Liver (tissue), 9 donors: ENCODE results near the gene CHST14. TPM values are rescaled to one million over a fixed set of nuclear protein-coding genes. Genes with fewer than 3 reads are reported as not detected.

Source experiments
- DNase-seq: peaks from one replicate; pipeline ENCODE4 v3.0.0-alpha.2; 2017; ENCODE audit warnings: low spot score
- H3K27ac ChIP-seq, 2 donors: one replicate each; pipeline ENCODE4 v1.7.0; 2013; ENCODE audit warnings: inconsistent platforms in 2 of 2, low read length in 2 of 2, control low read depth in 1 of 2, low read depth in 1 of 2, mild to moderate bottlenecking in 1 of 2
- H3K27me3 ChIP-seq, 4 donors: one replicate each; pipeline versions ENCODE4 v1.6.1 to v1.7.0; 2013; ENCODE audit warnings: low read length in 3 of 4, inconsistent platforms in 1 of 4, mild to moderate bottlenecking in 1 of 4, moderate library complexity in 1 of 4; ENCODE audit not compliant: control insufficient read depth in 4 of 4, insufficient read depth in 4 of 4
- H3K36me3 ChIP-seq, 4 donors: one replicate each; pipeline versions ENCODE4 v1.6.1 to v1.7.0; 2013; ENCODE audit warnings: low read length in 3 of 4, mild to moderate bottlenecking in 3 of 4, low read depth in 1 of 4, moderate library complexity in 1 of 4; ENCODE audit not compliant: control insufficient read depth in 4 of 4, insufficient read depth in 3 of 4
- H3K4me1 ChIP-seq, 4 donors: one replicate each; pipeline versions ENCODE4 v1.6.1 to v1.7.0; 2013; ENCODE audit warnings: low read length in 3 of 4, mild to moderate bottlenecking in 3 of 4, moderate library complexity in 1 of 4; ENCODE audit not compliant: control insufficient read depth in 4 of 4, insufficient read depth in 4 of 4
- H3K4me3 ChIP-seq, 3 donors: one replicate each; pipeline versions ENCODE4 v1.6.1 to v1.7.0; 2013; ENCODE audit warnings: low read length in 3 of 3, control low read depth in 1 of 3, low read depth in 1 of 3, mild to moderate bottlenecking in 1 of 3
- H3K9ac ChIP-seq, 2 donors: one replicate each; pipeline ENCODE4 v1.7.0; 2013; ENCODE audit warnings: low read length in 2 of 2, mild to moderate bottlenecking in 2 of 2, moderate library complexity in 2 of 2, control low read depth in 1 of 2, low read depth in 1 of 2
- H3K9me3 ChIP-seq, 4 donors: one replicate each; pipeline versions ENCODE4 v1.6.1 to v1.7.0; 2013; ENCODE audit warnings: low read length in 3 of 4; ENCODE audit not compliant: control insufficient read depth in 4 of 4
- EGR1 ChIP-seq, 2 donors: IDR thresholded peaks; 2 replicates each; pipeline ENCODE4 v1.6.1; 2016 to 2018; ENCODE audit warnings: antibody characterized with exemption in 2 of 2, low read depth in 2 of 2
- HNF4A ChIP-seq, 2 donors: conservative IDR thresholded peaks; 2 replicates each; pipeline ENCODE4 v1.6.1; 2016; ENCODE audit warnings: antibody characterized with exemption in 2 of 2, mild to moderate bottlenecking in 2 of 2
- HNF4G ChIP-seq: IDR thresholded peaks from 2 replicates; pipeline ENCODE4 v1.6.1; 2016; ENCODE audit warnings: antibody characterized with exemption
- JUND ChIP-seq, 2 donors: IDR thresholded peaks; 2 replicates each; pipeline ENCODE4 v1.6.1; 2016; ENCODE audit warnings: antibody characterized with exemption in 2 of 2
- RXRA ChIP-seq, 2 donors: IDR thresholded peaks; 2 replicates each; pipeline ENCODE4 v1.6.1; 2017 to 2018; ENCODE audit warnings: antibody characterized with exemption in 2 of 2, mild to moderate bottlenecking in 1 of 2
- SP1 ChIP-seq: IDR thresholded peaks from 2 replicates; pipeline ENCODE4 v1.6.1; 2018; ENCODE audit warnings: antibody characterized with exemption, mild to moderate bottlenecking
- TAF1 ChIP-seq: conservative IDR thresholded peaks from 2 replicates; pipeline ENCODE4 v1.6.1; 2016; ENCODE audit warnings: antibody characterized with exemption, mild to moderate bottlenecking
- YY1 ChIP-seq: IDR thresholded peaks from 2 replicates; pipeline ENCODE4 v1.6.1; 2016; ENCODE audit warnings: antibody characterized with exemption, mild to moderate bottlenecking
- WGBS: extraction: QIAGEN DNeasy Blood & Tissue Kit; methylation state at CpG from one replicate; pipeline ENCODE4 v1.1.7; 2013; 5-methylcytosine and 5-hydroxymethylcytosine counted together
- polyA plus RNA-seq, 2 donors: library from polyadenylated mRNA; stranded (reverse) in 1 of 2; unstranded in 1 of 2; fragments of 200-250 nt in 1 of 2; fragments of >200 nt in 1 of 2; fragmentation: Nextera tagmentation in 1 of 2; extraction: Ambion mirVana in 1 of 2; gene quantifications; one replicate each; pipeline versions ENCODE4 v1.2.1 to v1.2.3, GENCODE V29; 2013 to 2015
- total RNA-seq, 2 donors: library from RNA; depleted of rRNA; stranded (reverse); fragments of >200 nt; gene quantifications; one replicate each; pipeline ENCODE4 v1.2.3, GENCODE V29; 2014
- TF ChIP-seq, protein P1 (sequence below): IDR thresholded peaks from 2 replicates; pipeline ENCODE4 v1.6.1; 2016; ENCODE audit warnings: antibody characterized with exemption
- TF ChIP-seq, protein P2 (sequence below): IDR thresholded peaks from 2 replicates; pipeline ENCODE4 v1.6.1; 2016; ENCODE audit warnings: antibody characterized with exemption
- donor health status: healthy.
- donor health status: healthy.
- donor health status: healthy.
- donor health status: healthy.
- donor health status: healthy.

Gene CHST14
- total and polyA plus RNA-seq, 4 donors, result 2.3 to 5.3 (median 3.1) TPM

DNA sequence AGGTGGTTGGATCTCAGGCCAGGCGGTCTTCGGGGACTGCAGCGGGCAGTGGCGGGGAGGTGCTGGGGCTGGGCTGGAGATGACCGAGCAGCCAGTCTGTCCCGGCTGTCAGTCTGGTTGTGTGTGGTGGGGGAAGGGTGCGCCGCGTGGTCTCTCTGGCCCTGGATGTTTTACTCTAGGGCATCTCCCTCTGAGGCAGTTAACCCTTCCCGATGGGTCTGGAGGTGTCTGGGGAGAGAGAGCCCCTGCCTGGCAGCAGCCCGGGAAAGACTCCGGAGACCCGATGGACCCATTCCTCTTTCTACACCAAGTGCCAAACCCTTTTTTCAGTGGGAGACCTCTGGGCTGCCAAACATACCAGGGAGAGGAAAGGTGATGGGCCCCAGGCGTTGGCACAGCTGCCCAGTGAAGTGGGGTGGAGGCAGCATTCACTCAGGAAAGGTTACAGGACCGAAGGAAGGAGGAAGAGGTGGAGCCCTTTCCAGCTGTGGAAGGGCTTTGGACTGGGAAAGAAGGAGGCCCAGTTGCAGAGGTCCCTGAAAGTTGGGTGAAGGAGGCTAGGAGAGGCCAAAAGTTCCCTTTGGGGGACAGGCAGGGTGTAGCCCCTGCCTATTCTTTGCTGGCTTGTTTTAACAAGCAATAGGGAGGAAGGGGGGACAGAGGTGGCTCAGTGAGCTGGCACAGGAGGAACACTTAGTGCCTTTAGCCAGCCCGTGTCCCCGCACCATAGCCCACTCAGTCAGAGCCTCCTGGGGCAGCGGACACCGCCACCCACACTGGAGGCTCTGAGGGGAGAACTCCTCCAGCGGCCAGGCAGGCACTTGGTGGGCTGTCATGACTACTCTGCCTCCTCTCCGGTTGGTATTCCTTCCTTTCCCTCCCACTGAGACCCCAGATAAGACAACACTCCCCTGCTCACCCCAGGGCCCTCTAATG lies 32.8 kb upstream of the CHST14 start:
- no peaks in the 10 kb centered on the region for H3K36me3 ChIP-seq
- H3K27me3 ChIP-seq, result peaks cover 0 to 6% (median 0%) of the 10 kb centered on the region in 4 donors
- no peak overlapping the region for H3K9ac ChIP-seq
- DNase-seq, result no peak
- peaks cover 10 to 30% (median 24%) of the 10 kb centered on the region in 4 donors for H3K4me1 ChIP-seq
- H3K9me3 ChIP-seq, result no peaks in the 10 kb centered on the region
- no peak overlapping the region for H3K27ac ChIP-seq
- TF ChIP-seq RXRA (IDR thresholded peaks at IDR 0.05) (no peak), JUND (IDR thresholded peaks at IDR 0.05) (no peak), EGR1 (IDR thresholded peaks at IDR 0.05; ENCODE audit: low read depth in 2 of 2) (no peak), HNF4A (conservative IDR thresholded peaks at IDR 0.05) (no peak), TAF1 (no peak)
- TF ChIP-seq, protein P1, sequence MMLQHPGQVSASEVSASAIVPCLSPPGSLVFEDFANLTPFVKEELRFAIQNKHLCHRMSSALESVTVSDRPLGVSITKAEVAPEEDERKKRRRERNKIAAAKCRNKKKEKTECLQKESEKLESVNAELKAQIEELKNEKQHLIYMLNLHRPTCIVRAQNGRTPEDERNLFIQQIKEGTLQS, result no peak
- WGBS, result 58% methylated on average over 21 of the region's 21 CpGs
- no peak overlapping the region for H3K4me3 ChIP-seq

DNA sequence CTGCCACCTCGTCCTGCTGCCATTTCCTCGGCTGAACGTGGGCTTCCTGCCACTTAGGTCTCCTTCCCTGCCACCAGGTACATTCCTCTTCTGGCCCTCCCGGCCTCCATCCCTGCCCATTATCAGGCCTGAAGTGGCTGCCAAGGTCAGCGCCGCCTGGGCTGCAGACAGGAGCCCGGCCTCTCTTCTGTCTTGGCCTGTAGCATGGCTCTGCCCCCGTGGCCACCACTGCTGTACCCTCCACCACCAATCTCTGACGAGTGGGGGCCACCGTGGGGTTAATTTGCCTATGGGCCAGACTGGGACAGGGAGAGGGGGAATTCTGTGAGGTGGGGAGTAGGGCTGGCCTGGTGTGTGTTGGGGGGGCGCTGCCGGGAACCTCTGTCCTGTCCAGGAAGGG lies 32.1 kb upstream of the CHST14 start:
- Histone ChIP-seq H3K9me3 (no peaks in the 10 kb centered on the region), H3K36me3 (no peaks in the 10 kb centered on the region), H3K27ac (no peak overlapping the region), H3K4me1 (peaks cover 10 to 33% (median 24%) of the 10 kb centered on the region in 4 donors), H3K9ac (no peak overlapping the region), H3K4me3 (no peak overlapping the region), H3K27me3 (peaks cover 0 to 6% (median 0%) of the 10 kb centered on the region in 4 donors)
- DNase-seq, result no peak
- 73% methylated on average over 12 of the region's 12 CpGs for WGBS
- TF ChIP-seq TAF1 (no peak), YY1 (no peak), HNF4G (no peak), HNF4A (conservative IDR thresholded peaks at IDR 0.05) (no peak), SP1 (no peak), RXRA (IDR thresholded peaks at IDR 0.05) (no peak)
- TF ChIP-seq, protein P1, result no peak
- TF ChIP-seq, protein P2, sequence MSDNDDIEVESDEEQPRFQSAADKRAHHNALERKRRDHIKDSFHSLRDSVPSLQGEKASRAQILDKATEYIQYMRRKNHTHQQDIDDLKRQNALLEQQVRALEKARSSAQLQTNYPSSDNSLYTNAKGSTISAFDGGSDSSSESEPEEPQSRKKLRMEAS, result no peak

DNA sequence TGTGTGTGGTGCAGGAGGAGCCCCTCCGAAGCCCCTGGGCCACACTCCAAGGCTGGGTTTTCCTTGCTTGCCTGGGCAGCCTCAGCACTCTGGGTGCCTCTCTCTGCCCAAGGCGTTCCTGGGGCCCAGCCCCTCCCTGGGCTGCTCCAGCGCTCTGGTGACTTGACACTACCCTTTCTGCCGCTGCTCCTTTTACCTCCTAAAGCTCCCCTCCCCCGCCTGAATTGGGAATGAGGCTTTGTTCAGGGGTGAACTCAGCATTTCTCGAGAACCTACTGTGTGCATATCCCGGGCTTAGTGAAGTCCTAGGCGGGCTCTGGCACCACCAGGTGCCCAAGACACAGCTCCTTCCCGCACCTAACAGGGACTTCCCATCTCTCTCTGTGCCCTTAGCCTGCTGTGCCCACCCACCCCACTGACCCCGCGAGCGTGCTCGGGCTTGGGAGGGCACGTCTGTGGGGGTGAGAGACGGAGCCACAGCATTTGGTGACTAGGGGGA lies 31.3 kb upstream of the CHST14 start:
- Histone ChIP-seq H3K9me3 (no peaks in the 10 kb centered on the region), H3K4me3 (peak overlapping the region in 2 of 3 donors; percentile 64 to 91), H3K36me3 (no peaks in the 10 kb centered on the region), H3K9ac (no peak overlapping the region), H3K27me3 (peaks cover 0 to 6% (median 0%) of the 10 kb centered on the region in 4 donors), H3K27ac (no peak overlapping the region), H3K4me1 (peaks cover 10 to 33% (median 24%) of the 10 kb centered on the region in 4 donors)
- DNase-seq, result no peak
- 32% methylated on average over 15 of the region's 15 CpGs for WGBS
- TF ChIP-seq HNF4A (conservative IDR thresholded peaks at IDR 0.05) (no peak), RXRA (IDR thresholded peaks at IDR 0.05) (no peak)
- TF ChIP-seq, protein P1, result no peak
